Skeletal muscle tissue (tissue), 4 donors: ENCODE data around the gene CHCHD1. TPM values are rescaled to one million over a fixed set of nuclear protein-coding genes. Genes with fewer than 3 reads are reported as not detected.
"Not testable (repeated sequence)": the region's sequence is repeated elsewhere in the genome, so short reads cannot be mapped to it uniquely, and the experiment has no call there.

Experiments used
- H3K27ac ChIP-seq: one replicate; pipeline ENCODE4 v1.7.0; 2013; ENCODE audit warnings: mild to moderate bottlenecking, low read depth, low read length, inconsistent platforms
- H3K27me3 ChIP-seq, 3 donors: one replicate each; pipeline ENCODE4 v1.7.0; 2013; ENCODE audit warnings: low read length in 3 of 3; ENCODE audit not compliant: control insufficient read depth in 3 of 3, insufficient read depth in 3 of 3
- H3K36me3 ChIP-seq, 3 donors: one replicate each; pipeline ENCODE4 v1.7.0; 2013; ENCODE audit warnings: low read length in 3 of 3; ENCODE audit not compliant: control insufficient read depth in 3 of 3, insufficient read depth in 3 of 3
- H3K4me1 ChIP-seq, 3 donors: one replicate each; pipeline ENCODE4 v1.7.0; 2013; ENCODE audit warnings: low read length in 3 of 3, mild to moderate bottlenecking in 3 of 3; ENCODE audit not compliant: control insufficient read depth in 3 of 3, insufficient read depth in 3 of 3
- H3K4me3 ChIP-seq, 3 donors: one replicate each; pipeline ENCODE4 v1.7.0; 2013; ENCODE audit warnings: low read length in 3 of 3
- H3K9ac ChIP-seq, 3 donors: one replicate each; pipeline ENCODE4 v1.7.0; 2013; ENCODE audit warnings: low read length in 3 of 3, mild to moderate bottlenecking in 3 of 3, moderate library complexity in 2 of 3, low read depth in 1 of 3
- H3K9me3 ChIP-seq, 3 donors: one replicate each; pipeline ENCODE4 v1.7.0; 2013; ENCODE audit warnings: low read length in 3 of 3; ENCODE audit not compliant: control insufficient read depth in 3 of 3
- total RNA-seq: library from RNA; depleted of rRNA; stranded (reverse); fragments of >200 nt; gene quantifications from one replicate; pipeline ENCODE4 v1.2.3, GENCODE V29; 2014
- donor health status: Osteomylitis.

Gene CHCHD1
- total RNA-seq, 1 donor from 2014 or later = 17.7 TPM

DNA sequence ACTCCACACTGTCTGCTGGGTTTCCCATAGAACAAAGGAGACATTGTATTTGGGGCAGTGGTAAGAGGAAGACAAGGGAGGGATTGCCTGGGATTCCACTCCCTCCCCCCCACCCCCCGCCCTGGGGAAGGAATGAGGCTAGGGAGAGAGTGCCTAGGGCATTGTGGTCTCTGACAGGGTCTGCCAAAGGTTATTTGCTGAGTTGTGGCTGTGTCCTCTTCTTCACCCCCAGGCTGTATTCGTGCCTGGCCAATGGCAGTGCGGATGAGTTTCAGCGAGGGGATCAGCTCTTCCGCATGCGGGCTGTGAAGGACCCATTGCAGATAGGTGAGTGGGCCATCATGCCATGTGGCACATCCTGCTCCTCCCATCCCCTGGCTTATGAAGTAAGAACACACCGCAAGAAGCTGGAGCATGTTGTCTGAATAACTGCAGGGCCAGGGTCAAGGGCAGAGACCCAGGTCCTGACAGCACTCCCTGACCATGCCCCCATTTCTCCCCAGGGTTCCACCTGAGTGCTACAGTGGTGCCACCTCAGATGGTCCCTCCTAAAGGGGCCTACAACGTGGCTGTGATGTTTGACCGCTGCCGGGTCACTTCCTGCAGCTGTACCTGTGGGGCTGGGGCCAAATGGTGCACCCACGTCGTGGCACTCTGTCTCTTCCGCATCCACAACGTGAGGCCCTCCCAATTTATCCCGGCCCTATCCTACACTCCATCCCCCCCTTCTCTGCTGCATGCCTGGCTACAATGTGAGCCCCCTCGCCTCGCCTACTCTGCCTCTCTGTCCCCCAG is 7.2 kb downstream of the CHCHD1 start:
- Histone ChIP-seq H3K9me3 (no peaks in the 10 kb centered on the region), H3K36me3 (peaks cover 48 to 50% (median 50%) of the 10 kb centered on the region in 3 donors), H3K4me1 (peaks cover 25 to 39% (median 27%) of the 10 kb centered on the region in 3 donors)

DNA sequence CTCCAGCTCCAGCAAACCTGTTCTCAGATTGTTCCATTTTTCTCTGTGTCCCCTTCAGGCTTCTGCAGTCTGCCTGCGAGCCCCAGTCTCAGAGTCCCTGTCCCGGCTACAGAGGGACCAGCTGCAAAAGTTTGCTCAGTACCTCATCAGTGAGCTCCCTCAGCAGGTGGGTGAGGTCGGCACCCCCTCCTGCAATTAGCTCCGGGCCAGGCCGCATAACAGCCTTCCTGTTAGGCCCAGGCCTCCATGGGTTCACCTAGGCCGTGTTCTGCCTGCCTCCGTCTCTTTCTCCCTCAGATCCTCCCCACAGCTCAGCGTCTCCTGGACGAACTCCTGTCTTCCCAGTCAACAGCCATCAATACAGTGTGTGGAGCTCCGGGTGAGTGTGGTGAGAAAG is 7.8 kb downstream of the CHCHD1 start:
- Histone ChIP-seq H3K9ac (no peak overlapping the region), H3K4me1 (peaks cover 22 to 33% (median 24%) of the 10 kb centered on the region in 3 donors), H3K36me3 (peaks cover 54 to 56% (median 56%) of the 10 kb centered on the region in 3 donors), H3K9me3 (no peaks in the 10 kb centered on the region), H3K27ac (no peak overlapping the region), H3K27me3 (no peaks in the 10 kb centered on the region), H3K4me3 (no peak overlapping the region)

More for the DNA sequence above, 7.2 kb downstream of the CHCHD1 start:
- H3K27ac ChIP-seq = no peak overlapping the region
- H3K9ac ChIP-seq = peak overlapping the region in 1 of 3 donors; percentile 50
- H3K4me3 ChIP-seq = no peak overlapping the region
- no peaks in the 10 kb centered on the region for H3K27me3 ChIP-seq

DNA sequence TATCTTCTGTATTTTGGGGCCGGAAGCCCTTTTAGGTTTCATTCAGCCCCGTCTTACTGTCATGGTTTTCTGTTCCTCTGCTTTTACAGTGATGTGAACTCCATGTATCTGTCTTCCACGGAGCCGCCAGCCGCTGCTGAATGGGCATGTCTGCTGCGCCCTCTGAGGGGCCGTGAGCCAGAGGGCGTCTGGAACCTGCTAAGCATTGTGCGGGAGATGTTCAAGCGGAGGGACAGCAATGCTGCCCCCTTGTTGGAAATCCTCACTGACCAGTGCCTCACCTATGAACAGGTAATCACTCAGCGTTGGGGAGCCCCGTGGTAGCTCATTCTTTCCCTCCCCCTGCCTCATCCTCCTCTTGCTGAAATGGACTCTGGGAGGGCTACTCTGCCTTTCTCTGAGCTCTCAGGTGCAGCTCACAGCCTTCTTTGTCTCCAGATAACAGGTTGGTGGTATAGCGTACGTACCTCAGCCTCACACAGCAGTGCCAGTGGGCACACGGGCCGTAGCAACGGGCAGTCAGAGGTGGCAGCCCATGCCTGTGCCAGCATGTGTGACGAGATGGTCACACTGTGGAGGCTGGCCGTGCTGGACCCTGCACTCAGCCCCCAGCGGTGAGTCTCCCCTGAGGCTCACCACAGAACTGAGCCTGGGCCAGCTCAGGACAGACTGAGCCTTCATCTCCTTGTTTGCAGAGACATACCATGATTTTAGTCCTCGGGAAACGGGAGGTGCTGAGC is 9.2 kb downstream of the CHCHD1 start:
- H3K9me3 ChIP-seq = no peaks in the 10 kb centered on the region
- peaks cover 19 to 25% (median 21%) of the 10 kb centered on the region in 3 donors for H3K4me1 ChIP-seq
- no peak overlapping the region for H3K4me3 ChIP-seq
- H3K36me3 ChIP-seq = peaks cover 64 to 66% (median 65%) of the 10 kb centered on the region in 3 donors
- H3K27me3 ChIP-seq = no peaks in the 10 kb centered on the region
- H3K9ac ChIP-seq = no peak overlapping the region
- no peak overlapping the region for H3K27ac ChIP-seq

DNA sequence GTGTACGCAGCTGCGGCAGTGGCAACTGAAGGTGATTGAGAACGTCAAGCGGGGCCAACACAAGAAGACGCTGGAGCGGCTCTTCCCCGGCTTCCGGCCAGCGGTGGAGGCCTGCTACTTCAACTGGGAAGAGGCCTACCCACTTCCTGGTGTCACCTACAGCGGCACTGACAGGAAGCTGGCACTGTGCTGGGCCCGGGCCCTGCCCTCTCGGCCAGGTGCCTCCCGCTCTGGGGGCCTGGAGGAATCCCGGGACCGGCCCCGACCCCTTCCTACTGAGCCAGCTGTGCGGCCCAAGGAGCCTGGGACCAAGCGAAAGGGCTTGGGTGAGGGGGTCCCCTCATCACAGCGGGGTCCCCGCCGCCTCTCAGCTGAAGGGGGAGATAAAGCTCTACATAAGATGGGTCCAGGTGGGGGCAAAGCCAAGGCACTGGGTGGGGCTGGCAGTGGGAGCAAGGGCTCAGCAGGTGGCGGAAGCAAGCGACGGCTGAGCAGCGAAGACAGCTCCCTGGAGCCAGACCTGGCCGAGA is 10.1 kb downstream of the CHCHD1 start:
- H3K27ac ChIP-seq = no peak overlapping the region
- H3K4me1 ChIP-seq = peaks cover 12 to 19% (median 14%) of the 10 kb centered on the region in 3 donors
- H3K27me3 ChIP-seq = no peaks in the 10 kb centered on the region
- no peak overlapping the region for H3K4me3 ChIP-seq
- H3K9me3 ChIP-seq = no peaks in the 10 kb centered on the region
- no peak overlapping the region for H3K9ac ChIP-seq
- H3K36me3 ChIP-seq = peaks cover 71 to 74% (median 72%) of the 10 kb centered on the region in 3 donors

DNA sequence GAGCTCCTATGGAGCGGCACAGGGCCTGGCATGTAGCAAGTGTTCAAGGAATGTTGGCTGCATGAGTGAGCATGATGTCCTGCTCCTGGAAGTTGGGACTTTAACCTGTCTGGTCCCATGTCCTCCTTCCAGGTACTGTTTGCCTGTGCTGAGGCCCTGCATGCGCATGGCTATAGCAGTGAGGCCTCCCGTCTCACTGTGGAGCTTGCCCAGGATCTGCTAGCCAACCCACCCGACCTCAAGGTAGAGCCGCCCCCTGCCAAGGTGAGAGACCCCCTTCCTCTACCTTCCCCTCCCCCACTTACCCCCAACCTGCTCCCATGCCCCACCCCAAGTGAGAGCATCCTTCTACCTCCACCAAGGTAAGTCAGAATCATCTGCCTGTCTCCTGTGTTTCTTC is 11.6 kb downstream of the CHCHD1 start:
- Histone ChIP-seq H3K9ac (no peak overlapping the region), H3K4me1 (peaks cover 0 to 6% (median 4%) of the 10 kb centered on the region in 3 donors), H3K4me3 (no peak overlapping the region), H3K36me3 (peaks cover 86 to 87% (median 87%) of the 10 kb centered on the region in 3 donors), H3K27me3 (no peaks in the 10 kb centered on the region), H3K27ac (no peak overlapping the region), H3K9me3 (no peaks in the 10 kb centered on the region)

DNA sequence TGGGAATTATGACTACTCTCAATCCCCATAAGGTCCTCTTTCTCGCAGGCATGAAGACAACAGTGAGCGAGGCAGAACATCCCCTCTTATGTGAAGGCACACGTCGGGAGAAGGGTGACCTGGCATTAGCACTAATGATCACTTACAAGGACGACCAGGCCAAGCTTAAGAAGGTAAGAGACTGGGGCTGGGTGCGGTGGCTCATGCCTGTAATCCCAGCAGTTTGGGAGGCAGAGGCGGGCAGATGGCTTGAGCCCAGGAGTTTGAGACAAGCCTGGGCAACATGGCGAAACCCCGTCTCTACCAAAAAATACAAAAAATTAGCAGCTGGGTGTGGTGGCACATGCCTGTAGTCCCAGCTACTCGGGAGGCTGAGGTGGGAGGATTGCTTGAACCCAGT is 13.6 kb downstream of the CHCHD1 start:
- H3K4me1 ChIP-seq, H3K9me3 ChIP-seq, H3K4me3 ChIP-seq, H3K27ac ChIP-seq, H3K27me3 ChIP-seq: not testable (repeated sequence)
- Histone ChIP-seq H3K9ac (peak overlapping the region in 1 of 3 donors; percentile 34), H3K36me3 (peaks cover 85 to 89% (median 87%) of the 10 kb centered on the region in 3 donors)

DNA sequence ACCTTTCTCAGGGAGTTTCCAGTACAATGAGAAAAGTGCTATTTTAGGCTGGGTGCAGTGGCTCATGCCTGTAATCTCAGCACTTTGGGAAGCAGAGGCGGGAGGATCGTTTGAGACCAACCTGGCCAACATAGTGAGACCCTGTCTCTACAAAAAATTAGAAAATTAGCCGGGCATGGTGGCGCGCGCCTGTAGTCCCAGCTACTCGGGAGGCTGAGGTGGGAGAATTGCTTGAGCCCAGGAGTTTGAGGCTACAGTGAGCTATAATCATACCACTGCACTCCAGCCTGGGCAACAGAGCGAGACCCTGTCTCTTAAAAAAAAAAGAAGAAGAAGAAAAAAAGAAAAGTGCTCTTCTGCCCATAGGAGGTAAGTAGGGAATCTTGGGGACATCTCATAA is 14.2 kb downstream of the CHCHD1 start:
- peaks cover 83 to 89% (median 85%) of the 10 kb centered on the region in 3 donors for H3K36me3 ChIP-seq
- not testable (repeated sequence) for H3K9ac ChIP-seq, H3K4me1 ChIP-seq, H3K27ac ChIP-seq, H3K4me3 ChIP-seq, H3K27me3 ChIP-seq, H3K9me3 ChIP-seq

DNA sequence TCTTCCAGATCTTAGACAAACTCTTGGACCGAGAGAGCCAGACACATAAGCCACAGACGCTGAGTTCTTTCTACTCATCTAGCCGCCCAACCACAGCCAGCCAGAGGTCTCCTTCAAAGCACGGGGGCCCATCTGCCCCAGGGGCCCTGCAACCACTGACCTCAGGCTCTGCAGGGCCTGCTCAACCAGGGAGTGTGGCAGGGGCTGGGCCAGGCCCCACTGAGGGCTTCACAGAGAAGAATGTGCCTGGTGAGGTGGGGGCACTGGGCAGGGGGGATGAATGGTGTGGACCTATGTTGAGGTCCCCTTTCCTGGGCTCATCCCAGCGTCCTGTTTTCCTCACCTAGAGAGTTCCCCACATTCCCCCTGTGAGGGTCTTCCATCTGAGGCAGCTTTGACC is 14.9 kb downstream of the CHCHD1 start:
- Histone ChIP-seq H3K9me3 (no peaks in the 10 kb centered on the region), H3K9ac (no peak overlapping the region), H3K36me3 (peaks cover 81 to 89% (median 84%) of the 10 kb centered on the region in 3 donors), H3K27ac (no peak overlapping the region), H3K4me3 (no peak overlapping the region), H3K4me1 (peaks cover 0 to 2% (median 0%) of the 10 kb centered on the region in 3 donors), H3K27me3 (no peaks in the 10 kb centered on the region)

DNA sequence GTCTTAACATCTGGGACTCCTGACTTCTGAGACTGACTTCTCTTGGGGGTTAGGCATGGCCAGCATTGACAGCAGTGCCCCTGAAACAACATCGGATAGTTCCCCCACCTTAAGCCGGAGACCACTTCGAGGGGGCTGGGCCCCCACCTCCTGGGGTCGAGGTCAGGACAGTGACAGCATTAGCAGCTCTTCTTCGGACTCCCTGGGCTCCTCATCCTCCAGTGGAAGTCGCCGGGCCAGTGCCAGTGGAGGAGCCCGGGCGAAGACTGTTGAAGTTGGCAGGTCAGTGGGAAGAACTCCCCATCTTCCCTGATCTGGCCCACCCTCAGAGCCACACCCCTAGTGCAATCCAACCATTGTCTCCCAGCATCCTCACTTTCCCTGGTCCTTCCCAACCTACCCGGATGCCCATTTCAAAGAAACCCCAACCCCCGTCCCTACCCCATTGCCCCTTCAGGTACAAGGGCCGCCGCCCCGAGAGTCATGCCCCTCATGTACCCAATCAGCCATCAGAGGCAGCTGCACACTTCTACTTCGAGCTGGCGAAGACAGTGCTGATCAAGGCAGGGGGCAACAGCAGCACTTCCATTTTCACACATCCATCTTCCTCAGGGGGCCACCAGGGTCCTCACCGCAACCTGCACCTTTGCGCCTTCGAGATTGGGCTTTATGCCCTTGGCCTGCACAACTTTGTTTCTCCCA is 15.6 kb downstream of the CHCHD1 start:
- peaks cover 0 to 2% (median 0%) of the 10 kb centered on the region in 3 donors for H3K4me1 ChIP-seq
- H3K27me3 ChIP-seq = no peaks in the 10 kb centered on the region
- H3K36me3 ChIP-seq = peaks cover 81 to 89% (median 85%) of the 10 kb centered on the region in 3 donors
- H3K9me3 ChIP-seq = no peaks in the 10 kb centered on the region
- H3K27ac ChIP-seq = no peak overlapping the region
- H3K4me3 ChIP-seq = no peak overlapping the region
- no peak overlapping the region for H3K9ac ChIP-seq
